HepG2 (cell line): ENCODE results near the gene DNAAF6. TPM values are rescaled to one million over a fixed set of nuclear protein-coding genes. Genes with fewer than 3 reads are reported as not detected.
"Not testable (repeated sequence)": the region's sequence is repeated elsewhere in the genome, so short reads cannot be mapped to it uniquely, and the experiment has no call there.

Experiments used
- ATAC-seq: fragments of 200-7000 bp; cut with Tn5 transposase; 3 replicates; pipeline ENCODE4 v1.9.1; 2020; ENCODE audit warnings: mild to moderate bottlenecking, moderate library complexity
- BruUV-seq: library from RNA; stranded (reverse); fragments of 400-500 nt; replicated peaks from 2 replicates; lab custom pipeline; 2021; lab: Mats Ljungman, UMichigan
- CTCF ChIA-PET: fragments of 300-600 bp; formaldehyde crosslinking; extraction: SDS; loops from one replicate; lab custom pipeline; 2021; ENCODE audit warnings: low total read pairs, inconsistent platforms, low intra/inter-chr PET ratio; lab: Yijun Ruan, JAX
- POLR2A ChIA-PET: fragments of 350-600 bp; sonication (Branson Sonifier 250); formaldehyde crosslinking; loops from one replicate; lab custom pipeline; 2020; ENCODE audit warnings: antibody characterized with exemption, inconsistent platforms; lab: Yijun Ruan, JAX
- DNase-seq: peaks from one replicate; pipeline ENCODE4 v3.0.0-alpha.2; 2015; ENCODE audit warnings: low spot score
- FAIRE-seq: peaks from 3 replicates; lab custom pipeline; 2011; peaks lifted over from hg19 to GRCh38; lab: Jason Lieb, UNC
- H2AFZ ChIP-seq: one replicate; pipeline ENCODE4 v1.6.1; 2011; ENCODE audit warnings: low read length, inconsistent platforms
- H3K27ac ChIP-seq: fragments of 300-600 bp; 3 replicates; pipeline ENCODE4 v1.8.0; 2011; ENCODE audit warnings: mixed run types, mild to moderate bottlenecking, mixed read lengths, low read length, inconsistent platforms; ENCODE audit not compliant: insufficient read depth; ENCODE audit errors: extremely low read length
- H3K27me3 ChIP-seq, 2 experiments: fragments of 200-600 bp in 1 of 2; 2 replicates in 1 of 2; 3 replicates in 1 of 2; pipeline versions ENCODE4 v1.6.0 to v1.8.0; 2011; ENCODE audit warnings: low read length in 2 of 2, mild to moderate bottlenecking in 2 of 2, moderate library complexity in 2 of 2, inconsistent platforms in 1 of 2; ENCODE audit not compliant: insufficient read depth in 2 of 2, control insufficient read depth in 1 of 2
- H3K36me3 ChIP-seq, 2 experiments: fragments of 200-600 bp in 1 of 2; replicated peaks in 1 of 2; 2 replicates in 1 of 2; 3 replicates in 1 of 2; pipeline versions ENCODE4 v1.5.1 to v1.8.0; 2011; ENCODE audit warnings: low read length in 2 of 2, inconsistent platforms in 1 of 2; ENCODE audit not compliant: insufficient read depth in 2 of 2, control insufficient read depth in 1 of 2
- H3K4me1 ChIP-seq: 2 replicates; pipeline ENCODE4 v1.5.1; 2012; ENCODE audit warnings: low read length, inconsistent platforms; ENCODE audit not compliant: insufficient read depth
- H3K4me2 ChIP-seq: 2 replicates; pipeline ENCODE4 v1.6.0; 2011; ENCODE audit warnings: low read depth, low read length, inconsistent platforms
- H3K4me3 ChIP-seq, 3 experiments: fragments of 200-600 bp in 1 of 3; sonication (generic), shearing (Covaris generic) in 1 of 3; replicated peaks in 1 of 3; 2 replicates each; pipeline ENCODE4 v1.5.1; 2011 to 2016; ENCODE audit warnings: low read length in 3 of 3, inconsistent platforms in 2 of 3, low read depth in 2 of 3, mild to moderate bottlenecking in 2 of 3, control low read depth in 1 of 3, mixed read lengths in 1 of 3; ENCODE audit not compliant: insufficient read depth in 1 of 3
- H3K79me2 ChIP-seq: one replicate; pipeline ENCODE4 v1.6.1; 2011; ENCODE audit warnings: low read length, inconsistent platforms; ENCODE audit not compliant: insufficient read depth
- H3K9ac ChIP-seq: 2 replicates; pipeline ENCODE4 v1.6.0; 2011; ENCODE audit warnings: mild to moderate bottlenecking, low read depth, low read length, inconsistent platforms; ENCODE audit not compliant: insufficient read depth
- H3K9me3 ChIP-seq: 2 replicates; pipeline ENCODE4 v1.5.1; 2012; ENCODE audit warnings: mild to moderate bottlenecking, low read length
- H4K20me1 ChIP-seq: 2 replicates; pipeline ENCODE4 v1.6.0; 2011; ENCODE audit warnings: inconsistent platforms, mild to moderate bottlenecking, low read length, moderate library complexity; ENCODE audit not compliant: insufficient read depth
- DR1 ChIP-seq: sonication (generic); formaldehyde crosslinking; IDR thresholded peaks from 2 replicates; pipeline ENCODE4 v1.8.0; 2021; ENCODE audit warnings: mild to moderate bottlenecking, missing genetic modification reagents, inconsistent platforms
- HDAC1 ChIP-seq: sonication (generic); formaldehyde crosslinking; IDR thresholded peaks from 2 replicates; pipeline ENCODE4 v1.5.1; 2020; ENCODE audit warnings: mild to moderate bottlenecking, missing genetic modification reagents
- HNRNPLL ChIP-seq: fragments of 200-400 bp; formaldehyde crosslinking; IDR thresholded peaks from 2 replicates; pipeline ENCODE4 v1.6.1; 2017; ENCODE audit warnings: mild to moderate bottlenecking, low read depth, low read length; ENCODE audit not compliant: poor library complexity, severe bottlenecking
- MXI1 ChIP-seq: IDR thresholded peaks from 3 replicates; pipeline ENCODE4 v1.6.1; 2012; ENCODE audit warnings: low read depth, low read length, inconsistent platforms, borderline replicate concordance
- NFE2L1 ChIP-seq: sonication (generic); formaldehyde crosslinking; IDR thresholded peaks from 2 replicates; pipeline ENCODE4 v1.4.0; 2020; ENCODE audit warnings: missing genetic modification reagents, mild to moderate bottlenecking, borderline replicate concordance
- NR1H2 ChIP-seq: sonication (generic); formaldehyde crosslinking; IDR thresholded peaks from 2 replicates; pipeline ENCODE4 v1.8.1; 2022; ENCODE audit warnings: low read depth, missing genetic modification reagents, borderline replicate concordance
- NR2F1 ChIP-seq, 2 experiments: fragments of 450-650 bp in 1 of 2; formaldehyde crosslinking in 1 of 2; IDR thresholded peaks; 2 replicates each; pipeline versions ENCODE4 v1.5.0 to v1.6.1; 2016 to 2020; ENCODE audit warnings: mild to moderate bottlenecking in 1 of 2, missing compliant biosample characterization in 1 of 2, missing genetic modification reagents in 1 of 2, moderate library complexity in 1 of 2
- NR2F2 ChIP-seq: IDR thresholded peaks from 2 replicates; pipeline ENCODE4 v1.6.1; 2012; ENCODE audit warnings: low read depth, inconsistent platforms, borderline replicate concordance
- NR2F6 ChIP-seq, 2 experiments: IDR thresholded peaks; 2 replicates each; pipeline ENCODE4 v1.6.1; 2016; ENCODE audit warnings: antibody characterized with exemption in 1 of 2, mild to moderate bottlenecking in 1 of 2
- POGZ ChIP-seq: sonication (generic); formaldehyde crosslinking; IDR thresholded peaks from 2 replicates; pipeline ENCODE4 v1.4.0; 2020; ENCODE audit warnings: mild to moderate bottlenecking, missing genetic modification reagents
- POLR2G ChIP-seq: fragments of 200-400 bp; formaldehyde crosslinking; IDR thresholded peaks from 2 replicates; pipeline ENCODE4 v1.6.1; 2018; ENCODE audit warnings: mild to moderate bottlenecking, low read depth, low read length, moderate library complexity
- RFX5 ChIP-seq: IDR thresholded peaks from 2 replicates; pipeline ENCODE4 v1.6.1; 2011; ENCODE audit warnings: low read depth, low read length, improper control_type of control experiment
- RNF2 ChIP-seq: fragments of 450-650 bp; conservative IDR thresholded peaks from 2 replicates; pipeline ENCODE4 v1.6.1; 2016; ENCODE audit warnings: low read depth
- SAP130 ChIP-seq: IDR thresholded peaks from 2 replicates; pipeline ENCODE4 v1.6.1; 2016; ENCODE audit warnings: low read depth
- SYNCRIP ChIP-seq: fragments of 200-400 bp; formaldehyde crosslinking; IDR thresholded peaks from 2 replicates; pipeline ENCODE4 v1.6.1; 2018; ENCODE audit warnings: mild to moderate bottlenecking, low read depth, low read length; ENCODE audit not compliant: insufficient read depth
- ZNF143 ChIP-seq: sonication (generic); formaldehyde crosslinking; IDR thresholded peaks from 2 replicates; pipeline ENCODE4 v1.4.0; 2020; ENCODE audit warnings: missing genetic modification reagents
- ZNF652 ChIP-seq: IDR thresholded peaks from 2 replicates; pipeline ENCODE4 v1.6.1; 2016; ENCODE audit warnings: low read depth, borderline replicate concordance
- WGBS: methylation state at CpG from one replicate; pipeline ENCODE4 v1.1.6; 2017; ENCODE audit warnings: low lambda C conversion rate; 5-methylcytosine and 5-hydroxymethylcytosine counted together
- in situ Hi-C: cut with HindIII; loops from 2 replicates; pipeline ENCODE4 v1.10.0; 2017; ENCODE audit warnings: low pct_unique_long_range_greater_than_20kb; ENCODE audit not compliant: extremely low pct_ligation_motif_present
- intact Hi-C: fragments of 100-400 bp; cut with micrococcal nuclease; formaldehyde crosslinking; loops from one replicate; pipeline ENCODE4 v1.10.0; 2022; ENCODE audit not compliant: unreplicated experiment
- polyA plus RNA-seq, 8 experiments: library from polyadenylated mRNA; depleted of rRNA in 3 of 8; stranded (reverse) in 7 of 8; unstranded in 1 of 8; fragments of >200 nt; fragmentation: Illumina TruSeq in 4 of 8; extraction: Trizol in 4 of 8; gene quantifications; 2 replicates each; pipeline versions ENCODE4 v1.2.1 to v1.2.3, GENCODE V29; 2011 to 2016; ENCODE audit warnings: low read depth in 4 of 8, missing spikeins in 1 of 8, mixed read lengths in 1 of 8; ENCODE audit not compliant: insufficient read depth in 1 of 8
- total RNA-seq, 5 experiments: library from RNA; depleted of rRNA; stranded (reverse); fragments of >200 nt; fragmentation: Illumina TruSeq; extraction: Trizol; gene quantifications; 2 replicates each; pipeline ENCODE4 v1.2.3, GENCODE V29; 2016; ENCODE audit warnings: low read depth in 1 of 5
- TF ChIP-seq, protein P1 (sequence below): IDR thresholded peaks from 2 replicates; pipeline ENCODE4 v1.6.1; 2016; ENCODE audit warnings: missing genetic modification reagents, missing compliant biosample characterization
- TF ChIP-seq, protein P2 (sequence below): IDR thresholded peaks from 2 replicates; pipeline ENCODE4 v1.6.1; 2016
- TF ChIP-seq, protein P3 (sequence below): sonication (generic); formaldehyde crosslinking; IDR thresholded peaks from 2 replicates; pipeline ENCODE4 v1.8.1; 2023; ENCODE audit warnings: mild to moderate bottlenecking, moderate library complexity, missing genetic modification reagents

DNAAF6 gene
- total and polyA plus RNA-seq, 2 of the 13 experiments (the other 11 are each of a cell fraction or from before 2014, with no cell fraction given): not detected

DNA sequence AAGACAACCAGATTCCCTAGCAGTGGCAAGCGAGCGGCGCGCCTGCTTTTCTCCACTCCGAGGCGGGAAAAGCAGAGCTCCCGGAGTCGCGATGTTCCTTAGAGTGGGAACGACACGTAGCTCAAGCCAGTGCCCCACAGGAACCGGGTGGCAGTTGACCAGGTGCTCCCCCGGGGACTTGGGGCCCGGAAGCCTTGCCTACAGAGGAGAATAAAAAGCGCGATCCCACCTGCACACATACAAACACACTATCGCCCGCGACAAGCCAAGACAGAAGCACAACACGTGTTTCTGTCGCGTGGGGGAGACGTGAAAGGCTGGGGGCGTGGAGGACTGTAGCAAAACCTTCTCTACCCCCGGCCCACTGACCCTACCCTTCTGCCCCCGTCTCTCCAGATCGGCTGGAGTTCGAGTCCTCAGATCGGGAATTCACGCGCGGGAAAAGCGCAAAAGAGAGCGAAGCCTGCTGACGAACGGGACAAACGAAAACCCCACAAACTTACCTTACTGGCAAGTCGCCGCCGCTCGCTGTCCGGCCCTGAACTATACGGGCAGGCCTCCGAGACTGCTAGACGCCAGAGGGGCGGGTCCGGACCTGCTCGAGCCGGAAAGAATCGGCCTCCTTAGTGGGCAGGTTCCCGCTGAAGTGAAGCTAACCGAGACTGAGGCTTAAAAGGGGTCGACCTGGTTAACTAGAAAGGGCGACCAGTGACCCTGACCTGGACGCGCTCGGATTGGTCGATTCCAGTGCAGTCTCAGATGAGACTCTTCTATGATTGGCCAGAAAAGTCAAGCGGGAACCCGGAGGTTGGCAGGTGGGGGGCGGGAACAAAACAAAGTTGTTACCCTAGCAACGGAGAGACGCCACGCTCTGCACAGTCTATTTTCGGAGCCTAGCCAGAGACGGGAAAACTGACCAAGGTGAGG lies at the start of gene DNAAF6, which contains the start of gene NUP62CL (continued):
- TF ChIP-seq NR2F2 (peak; percentile 27), HDAC1 (CRISPR knock-in tag) (peak; percentile 52; the same call in 1 of the 2 replicates), ZNF143 (no peak), RNF2 (0 out of 2 replicates have a peak, but pooled peaks have one; percentile 24), POGZ (peak; percentile 49; the same call in 1 of the 2 replicates), HNRNPLL (peak; percentile 16), NFE2L1 (CRISPR knock-in tag) (no peak), NR1H2 (no peak), DR1 (CRISPR knock-in tag) (0 out of 2 replicates have a peak, but pooled peaks have one; percentile 39), NR2F1 (CRISPR knock-in tag; IDR thresholded peaks at IDR 0.05) (peak; percentile 50 to 79; a peak in 3 of 4 replicates), SAP130 (CRISPR knock-in tag) (peak; percentile 58; the same call in 1 of the 2 replicates), MXI1 (0 out of 3 replicates have a peak, but pooled peaks have one; percentile 22), RFX5 (peak; percentile 81), SYNCRIP (no peak), POLR2G (peak; percentile 37; the same call in 1 of the 2 replicates), ZNF652 (peak; percentile 43; the same call in 1 of the 2 replicates), NR2F6 (IDR thresholded peaks at IDR 0.05) (peak; percentile 83), NR2F6 (CRISPR knock-in tag; IDR thresholded peaks at IDR 0.05) (peak; percentile 70)
- TF ChIP-seq, protein P1, sequence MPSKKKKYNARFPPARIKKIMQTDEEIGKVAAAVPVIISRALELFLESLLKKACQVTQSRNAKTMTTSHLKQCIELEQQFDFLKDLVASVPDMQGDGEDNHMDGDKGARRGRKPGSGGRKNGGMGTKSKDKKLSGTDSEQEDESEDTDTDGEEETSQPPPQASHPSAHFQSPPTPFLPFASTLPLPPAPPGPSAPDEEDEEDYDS (CRISPR knock-in tag): peak; percentile 68
- TF ChIP-seq, protein P2, sequence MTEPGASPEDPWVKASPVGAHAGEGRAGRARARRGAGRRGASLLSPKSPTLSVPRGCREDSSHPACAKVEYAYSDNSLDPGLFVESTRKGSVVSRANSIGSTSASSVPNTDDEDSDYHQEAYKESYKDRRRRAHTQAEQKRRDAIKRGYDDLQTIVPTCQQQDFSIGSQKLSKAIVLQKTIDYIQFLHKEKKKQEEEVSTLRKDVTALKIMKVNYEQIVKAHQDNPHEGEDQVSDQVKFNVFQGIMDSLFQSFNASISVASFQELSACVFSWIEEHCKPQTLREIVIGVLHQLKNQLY: no peak
- TF ChIP-seq, protein P3, sequence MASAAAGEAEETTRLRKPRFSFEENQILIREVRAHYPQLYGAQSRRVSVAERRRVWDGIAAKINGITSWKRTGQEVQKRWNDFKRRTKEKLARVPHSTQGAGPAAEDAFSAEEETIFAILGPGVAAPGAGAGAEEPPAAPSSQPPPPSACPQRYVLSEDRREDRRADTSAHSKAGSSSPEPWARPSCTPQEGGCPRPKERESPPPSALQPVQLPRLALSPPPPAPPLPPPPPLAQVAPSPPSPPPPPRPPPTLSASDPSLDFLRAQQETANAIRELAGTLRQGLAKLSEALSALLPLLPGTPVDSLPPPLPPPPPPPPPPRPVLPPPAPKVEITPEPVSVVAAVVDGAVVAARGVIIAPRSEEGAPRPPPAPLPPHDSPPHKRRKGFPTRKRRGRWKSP (CRISPR knock-in tag): 0 out of 2 replicates have a peak, but pooled peaks have one; percentile 21

DNA sequence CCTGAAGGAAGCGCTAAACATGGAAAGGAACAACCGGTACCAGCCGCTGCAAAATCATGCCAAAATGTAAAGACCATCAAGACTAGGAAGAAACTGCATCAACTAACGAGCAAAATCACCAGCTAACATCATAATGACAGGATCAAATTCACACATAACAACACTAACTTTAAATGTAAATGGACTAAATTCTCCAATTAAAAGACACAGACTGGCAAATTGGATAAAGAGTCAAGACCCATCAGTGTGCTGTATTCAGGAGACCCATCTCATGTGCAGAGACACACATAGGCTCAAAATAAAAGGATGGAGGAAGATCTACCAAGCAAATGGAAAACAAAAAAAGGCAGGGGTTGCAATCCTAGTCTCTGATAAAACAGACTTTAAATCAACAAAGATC lies 48.8 kb upstream of the DNAAF6 start:
- H3K36me3 ChIP-seq, H3K27ac ChIP-seq, H3K79me2 ChIP-seq, POLR2A ChIA-PET, H3K4me1 ChIP-seq, H3K4me3 ChIP-seq, H2AFZ ChIP-seq, H4K20me1 ChIP-seq, H3K9me3 ChIP-seq, ATAC-seq, BruUV-seq, H3K9ac ChIP-seq, H3K4me2 ChIP-seq, in situ Hi-C loops, DNase-seq, FAIRE-seq, CTCF ChIA-PET, intact Hi-C loops, H3K27me3 ChIP-seq: not testable (repeated sequence)
- 80% methylated on average over 3 of the region's 4 CpGs for WGBS
